K562 (cell line): ENCODE data around the gene FAR1. TPM values are rescaled to one million over a fixed set of nuclear protein-coding genes. Genes with fewer than 3 reads are reported as not detected.
A peak's percentile ranks its signal among the peaks of the same experiment; 100 is the strongest.

Source experiments
- BRF2 ChIP-seq: IDR thresholded peaks from 3 replicates; pipeline ENCODE4 v1.6.1; 2011; ENCODE audit warnings: borderline replicate concordance, mild to moderate bottlenecking; ENCODE audit not compliant: insufficient read length, insufficient read depth
- HINFP ChIP-seq: fragments of 450-650 bp; conservative IDR thresholded peaks from 2 replicates; pipeline ENCODE4 v1.6.1; 2016; ENCODE audit warnings: missing genetic modification characterization, low read depth, mild to moderate bottlenecking, control low read depth, missing compliant biosample characterization
- UBTF ChIP-seq, 2 experiments: IDR thresholded peaks; 2 replicates each; pipeline ENCODE4 v1.6.1; 2012; ENCODE audit warnings: improper control_type of control experiment in 2 of 2, low read depth in 2 of 2, low read length in 2 of 2, borderline replicate concordance in 1 of 2
- ZNF780A ChIP-seq: fragments of 250-450 bp; sonication (Bioruptor Pico); IDR thresholded peaks from 2 replicates; pipeline ENCODE4 v1.5.0; 2021; ENCODE audit warnings: mild to moderate bottlenecking
- polyA plus RNA-seq, 8 experiments: library from polyadenylated mRNA; depleted of rRNA in 4 of 8; stranded (reverse) in 5 of 8; unstranded in 3 of 8; fragments of >200 nt; fragmentation: Nextera tagmentation in 2 of 8; fragmentation: Illumina TruSeq in 1 of 8; extraction: Ambion mirVana in 2 of 8; extraction: Trizol in 1 of 8; gene quantifications; 2 replicates each; pipeline versions ENCODE4 v1.2.1 to v1.2.3, GENCODE V29; 2011 to 2014; ENCODE audit warnings: inconsistent platforms in 1 of 8, missing spikeins in 1 of 8
- total RNA-seq, 7 experiments: library from RNA; depleted of rRNA in 6 of 7; stranded (reverse); fragments of >200 nt in 6 of 7; fragmentation: Illumina TruSeq in 2 of 7; extraction: Trizol in 2 of 7; gene quantifications; 2 replicates each; pipeline versions ENCODE4 v1.2.1 to v1.2.3, GENCODE V29; 2011 to 2021; ENCODE audit warnings: low replicate concordance in 1 of 7
- TF ChIP-seq, protein P1 (sequence below): IDR thresholded peaks from 3 replicates; pipeline ENCODE4 v1.6.1; 2011; ENCODE audit warnings: borderline replicate concordance, mild to moderate bottlenecking, moderate library complexity; ENCODE audit not compliant: insufficient read length; ENCODE audit errors: extremely low read depth
- TF ChIP-seq, protein P2 (sequence below): fragments of 250-450 bp; sonication (Bioruptor Pico); IDR thresholded peaks from 2 replicates; pipeline ENCODE4 v1.8.0; 2022; ENCODE audit warnings: inconsistent platforms, mild to moderate bottlenecking, moderate library complexity, borderline replicate concordance
- TF ChIP-seq, protein P3 (sequence below), 3 experiments: IDR thresholded peaks in 2 of 3; conservative IDR thresholded peaks in 1 of 3; 2 replicates each; pipeline ENCODE4 v1.5.1; 2011 to 2012; ENCODE audit warnings: low read length in 3 of 3, mild to moderate bottlenecking in 3 of 3, control low read depth in 2 of 3, improper control_type of control experiment in 1 of 3, inconsistent platforms in 1 of 3, low read depth in 1 of 3, mixed read lengths in 1 of 3, moderate library complexity in 1 of 3; ENCODE audit not compliant: insufficient read depth in 2 of 3

FAR1 gene
- total and polyA plus RNA-seq, 9 of the 15 experiments (the other 6 are each of a cell fraction or from before 2014, with no cell fraction given): 17.7 to 88.2 (median 52.6) TPM

DNA sequence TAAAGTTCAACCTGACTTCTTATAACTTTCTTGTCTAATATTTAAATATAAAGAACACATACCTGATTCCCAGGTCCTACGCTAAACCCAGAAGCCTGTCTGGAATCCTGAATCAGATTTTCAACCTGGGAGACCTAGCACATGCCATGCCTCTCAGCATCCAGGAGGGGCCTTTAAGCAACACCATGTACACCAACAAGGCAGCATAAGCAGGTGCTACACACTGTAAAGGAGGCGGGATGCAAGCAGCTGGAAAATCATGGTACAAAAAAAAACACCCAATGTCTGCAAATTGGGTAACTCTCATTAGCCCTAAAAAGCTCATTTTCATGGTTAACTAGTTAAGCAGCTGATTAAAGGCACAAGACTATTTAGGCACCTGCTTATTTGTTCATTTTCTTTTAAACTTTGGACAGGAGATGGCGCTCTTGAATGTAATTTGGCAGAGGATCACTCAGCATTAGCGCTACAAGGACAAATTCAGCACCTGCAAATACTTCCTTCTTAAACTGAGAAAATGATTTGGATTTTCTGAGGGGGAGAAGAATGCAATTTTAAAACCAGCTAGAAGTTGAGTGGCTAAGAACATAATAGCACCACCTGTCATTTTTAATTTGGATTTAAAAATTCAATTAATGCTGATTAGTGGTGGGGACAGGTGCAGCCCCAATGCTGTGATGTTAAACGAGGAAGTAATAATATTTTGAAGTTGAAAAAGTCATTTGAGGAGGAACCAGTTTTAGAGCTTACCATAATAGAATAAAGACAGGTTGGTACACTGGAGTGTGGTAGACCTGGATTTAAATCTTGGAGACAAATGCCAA is 104.0 kb downstream of the FAR1 start (continued):
- TF ChIP-seq UBTF (IDR thresholded peaks at IDR 0.05; ENCODE audit: borderline replicate concordance in 1 of 2, low read depth in 2 of 2, low read length in 2 of 2): no peak
- TF ChIP-seq, protein P1, sequence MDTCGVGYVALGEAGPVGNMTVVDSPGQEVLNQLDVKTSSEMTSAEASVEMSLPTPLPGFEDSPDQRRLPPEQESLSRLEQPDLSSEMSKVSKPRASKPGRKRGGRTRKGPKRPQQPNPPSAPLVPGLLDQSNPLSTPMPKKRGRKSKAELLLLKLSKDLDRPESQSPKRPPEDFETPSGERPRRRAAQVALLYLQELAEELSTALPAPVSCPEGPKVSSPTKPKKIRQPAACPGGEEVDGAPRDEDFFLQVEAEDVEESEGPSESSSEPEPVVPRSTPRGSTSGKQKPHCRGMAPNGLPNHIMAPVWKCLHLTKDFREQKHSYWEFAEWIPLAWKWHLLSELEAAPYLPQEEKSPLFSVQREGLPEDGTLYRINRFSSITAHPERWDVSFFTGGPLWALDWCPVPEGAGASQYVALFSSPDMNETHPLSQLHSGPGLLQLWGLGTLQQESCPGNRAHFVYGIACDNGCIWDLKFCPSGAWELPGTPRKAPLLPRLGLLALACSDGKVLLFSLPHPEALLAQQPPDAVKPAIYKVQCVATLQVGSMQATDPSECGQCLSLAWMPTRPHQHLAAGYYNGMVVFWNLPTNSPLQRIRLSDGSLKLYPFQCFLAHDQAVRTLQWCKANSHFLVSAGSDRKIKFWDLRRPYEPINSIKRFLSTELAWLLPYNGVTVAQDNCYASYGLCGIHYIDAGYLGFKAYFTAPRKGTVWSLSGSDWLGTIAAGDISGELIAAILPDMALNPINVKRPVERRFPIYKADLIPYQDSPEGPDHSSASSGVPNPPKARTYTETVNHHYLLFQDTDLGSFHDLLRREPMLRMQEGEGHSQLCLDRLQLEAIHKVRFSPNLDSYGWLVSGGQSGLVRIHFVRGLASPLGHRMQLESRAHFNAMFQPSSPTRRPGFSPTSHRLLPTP: no peak
- TF ChIP-seq ZNF780A (CRISPR knock-in tag): no peak
- TF ChIP-seq, protein P2, sequence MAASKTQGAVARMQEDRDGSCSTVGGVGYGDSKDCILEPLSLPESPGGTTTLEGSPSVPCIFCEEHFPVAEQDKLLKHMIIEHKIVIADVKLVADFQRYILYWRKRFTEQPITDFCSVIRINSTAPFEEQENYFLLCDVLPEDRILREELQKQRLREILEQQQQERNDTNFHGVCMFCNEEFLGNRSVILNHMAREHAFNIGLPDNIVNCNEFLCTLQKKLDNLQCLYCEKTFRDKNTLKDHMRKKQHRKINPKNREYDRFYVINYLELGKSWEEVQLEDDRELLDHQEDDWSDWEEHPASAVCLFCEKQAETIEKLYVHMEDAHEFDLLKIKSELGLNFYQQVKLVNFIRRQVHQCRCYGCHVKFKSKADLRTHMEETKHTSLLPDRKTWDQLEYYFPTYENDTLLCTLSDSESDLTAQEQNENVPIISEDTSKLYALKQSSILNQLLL (CRISPR knock-in tag): no peak
- TF ChIP-seq, protein P3, sequence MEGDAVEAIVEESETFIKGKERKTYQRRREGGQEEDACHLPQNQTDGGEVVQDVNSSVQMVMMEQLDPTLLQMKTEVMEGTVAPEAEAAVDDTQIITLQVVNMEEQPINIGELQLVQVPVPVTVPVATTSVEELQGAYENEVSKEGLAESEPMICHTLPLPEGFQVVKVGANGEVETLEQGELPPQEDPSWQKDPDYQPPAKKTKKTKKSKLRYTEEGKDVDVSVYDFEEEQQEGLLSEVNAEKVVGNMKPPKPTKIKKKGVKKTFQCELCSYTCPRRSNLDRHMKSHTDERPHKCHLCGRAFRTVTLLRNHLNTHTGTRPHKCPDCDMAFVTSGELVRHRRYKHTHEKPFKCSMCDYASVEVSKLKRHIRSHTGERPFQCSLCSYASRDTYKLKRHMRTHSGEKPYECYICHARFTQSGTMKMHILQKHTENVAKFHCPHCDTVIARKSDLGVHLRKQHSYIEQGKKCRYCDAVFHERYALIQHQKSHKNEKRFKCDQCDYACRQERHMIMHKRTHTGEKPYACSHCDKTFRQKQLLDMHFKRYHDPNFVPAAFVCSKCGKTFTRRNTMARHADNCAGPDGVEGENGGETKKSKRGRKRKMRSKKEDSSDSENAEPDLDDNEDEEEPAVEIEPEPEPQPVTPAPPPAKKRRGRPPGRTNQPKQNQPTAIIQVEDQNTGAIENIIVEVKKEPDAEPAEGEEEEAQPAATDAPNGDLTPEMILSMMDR (IDR thresholded peaks at IDR 0.05 in 2 of 3, conservative IDR thresholded peaks at IDR 0.05 in 1 of 3; ENCODE audit: insufficient read depth in 2 of 3, low read depth in 1 of 3, low read length in 3 of 3): peak; percentile 61 to 82 (median 62); a peak in 5 of 6 replicates
- TF ChIP-seq BRF2: no peak
- no peak for TF ChIP-seq HINFP (tag)
